ENCODE measurements around the gene LDLRAD2.

GRCh38 chr1:21764615-21765423, 47.2 kb upstream of the LDLRAD2 start:
- TF ChIP-seq EZH2 (IDR thresholded peaks at IDR 0.05; ENCODE audit: low read length, unreplicated experiment): no peak
- TF ChIP-seq CTCF (conservative IDR thresholded peaks at IDR 0.05; ENCODE audit: low read depth, low read length): no peak
- no peak for TF ChIP-seq EZH2phosphoT487 (IDR thresholded peaks at IDR 0.05; ENCODE audit: borderline replicate concordance, low read length)

Measured in PC-3 (cell line).